ENCODE measurements around the gene TRAF2.
"Not testable (repeated sequence)": the region's sequence is repeated elsewhere in the genome, so short reads cannot be mapped to it uniquely, and the experiment has no call there.

TRAF2 gene

GRCh38 chr9:136865041-136865767, 21.1 kb upstream of the TRAF2 start:
- DNase-seq = no peak
- Histone ChIP-seq H3K4me2 (ENCODE audit: low read depth, low read length) (peak overlapping the region; percentile 92), H4K20me1 (ENCODE audit: insufficient read depth, low read length) (no peaks in the 10 kb centered on the region), H3K4me3 (ENCODE audit: low read length) (peak overlapping the region; percentile 98), H3K4me1 (ENCODE audit: low read length) (peaks cover 7% of the 10 kb centered on the region; the same call in 1 of the 2 replicates), H3K79me2 (ENCODE audit: low read length) (peaks cover 36% of the 10 kb centered on the region), H3K27me3 (replicated peaks; ENCODE audit: insufficient read depth, low read length) (no peaks in the 10 kb centered on the region), H3K36me3 (replicated peaks; ENCODE audit: insufficient read depth, low read length) (no peaks in the 10 kb centered on the region; the same call in 1 of the 2 replicates), H3F3A (ENCODE audit: insufficient read depth, low read length) (no peaks in the 10 kb centered on the region), H3K9me3 (replicated peaks; ENCODE audit: insufficient read depth, low read length) (no peaks in the 10 kb centered on the region), H3K9ac (ENCODE audit: low read length) (peak overlapping the region; percentile 95), H3K9me2 (replicated peaks; ENCODE audit: insufficient read depth, low read length) (no peaks in the 10 kb centered on the region), H3K27ac (ENCODE audit: low read length) (no peak overlapping the region), H2AFZ (ENCODE audit: low read length) (no peak overlapping the region)
- TF ChIP-seq, protein P1, sequence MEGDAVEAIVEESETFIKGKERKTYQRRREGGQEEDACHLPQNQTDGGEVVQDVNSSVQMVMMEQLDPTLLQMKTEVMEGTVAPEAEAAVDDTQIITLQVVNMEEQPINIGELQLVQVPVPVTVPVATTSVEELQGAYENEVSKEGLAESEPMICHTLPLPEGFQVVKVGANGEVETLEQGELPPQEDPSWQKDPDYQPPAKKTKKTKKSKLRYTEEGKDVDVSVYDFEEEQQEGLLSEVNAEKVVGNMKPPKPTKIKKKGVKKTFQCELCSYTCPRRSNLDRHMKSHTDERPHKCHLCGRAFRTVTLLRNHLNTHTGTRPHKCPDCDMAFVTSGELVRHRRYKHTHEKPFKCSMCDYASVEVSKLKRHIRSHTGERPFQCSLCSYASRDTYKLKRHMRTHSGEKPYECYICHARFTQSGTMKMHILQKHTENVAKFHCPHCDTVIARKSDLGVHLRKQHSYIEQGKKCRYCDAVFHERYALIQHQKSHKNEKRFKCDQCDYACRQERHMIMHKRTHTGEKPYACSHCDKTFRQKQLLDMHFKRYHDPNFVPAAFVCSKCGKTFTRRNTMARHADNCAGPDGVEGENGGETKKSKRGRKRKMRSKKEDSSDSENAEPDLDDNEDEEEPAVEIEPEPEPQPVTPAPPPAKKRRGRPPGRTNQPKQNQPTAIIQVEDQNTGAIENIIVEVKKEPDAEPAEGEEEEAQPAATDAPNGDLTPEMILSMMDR (IDR thresholded peaks at IDR 0.05; ENCODE audit: low read length) = no peak
- TF ChIP-seq EZH2 (optimal IDR thresholded peaks at IDR 0.05; ENCODE audit: low read depth, low read length) (no peak), EZH2phosphoT487 (IDR thresholded peaks at IDR 0.05; ENCODE audit: low read length) (no peak)

- no peaks in the 10 kb centered on the region for H4K20me1 ChIP-seq (ENCODE audit: insufficient read depth, low read length)
- H3K27me3 ChIP-seq (replicated peaks; ENCODE audit: insufficient read depth, low read length) = no peaks in the 10 kb centered on the region
- peak overlapping the region; percentile 95 for H3K9ac ChIP-seq (ENCODE audit: low read length)
- H3F3A ChIP-seq (ENCODE audit: insufficient read depth, low read length) = no peaks in the 10 kb centered on the region
- peaks cover 36% of the 10 kb centered on the region for H3K79me2 ChIP-seq (ENCODE audit: low read length)
- H3K9me2 ChIP-seq (replicated peaks; ENCODE audit: insufficient read depth, low read length) = no peaks in the 10 kb centered on the region
- peak overlapping the region; percentile 35; the same call in 1 of the 2 replicates for H3K27ac ChIP-seq (ENCODE audit: low read length)
- H3K36me3 ChIP-seq (replicated peaks; ENCODE audit: insufficient read depth, low read length) = no peaks in the 10 kb centered on the region; the same call in 1 of the 2 replicates
- H3K9me3 ChIP-seq (replicated peaks; ENCODE audit: insufficient read depth, low read length) = no peaks in the 10 kb centered on the region
- H3K4me2 ChIP-seq (ENCODE audit: low read depth, low read length) = peak overlapping the region; percentile 92
- H3K4me3 ChIP-seq (ENCODE audit: low read length) = peak overlapping the region; percentile 98
- peaks cover 7% of the 10 kb centered on the region; the same call in 1 of the 2 replicates for H3K4me1 ChIP-seq (ENCODE audit: low read length)
- TF ChIP-seq, protein P1 (IDR thresholded peaks at IDR 0.05; ENCODE audit: low read length) = no peak
- TF ChIP-seq EZH2phosphoT487 (IDR thresholded peaks at IDR 0.05; ENCODE audit: low read length) (no peak), EZH2 (optimal IDR thresholded peaks at IDR 0.05; ENCODE audit: low read depth, low read length) (no peak)
- H2AFZ ChIP-seq (ENCODE audit: low read length) = peak overlapping the region; percentile 72; the same call in 1 of the 2 replicates
- DNase-seq = no peak
These were observed 20.6 kb upstream of the TRAF2 start for GRCh38 chr9:136865768-136866103.

DNA sequence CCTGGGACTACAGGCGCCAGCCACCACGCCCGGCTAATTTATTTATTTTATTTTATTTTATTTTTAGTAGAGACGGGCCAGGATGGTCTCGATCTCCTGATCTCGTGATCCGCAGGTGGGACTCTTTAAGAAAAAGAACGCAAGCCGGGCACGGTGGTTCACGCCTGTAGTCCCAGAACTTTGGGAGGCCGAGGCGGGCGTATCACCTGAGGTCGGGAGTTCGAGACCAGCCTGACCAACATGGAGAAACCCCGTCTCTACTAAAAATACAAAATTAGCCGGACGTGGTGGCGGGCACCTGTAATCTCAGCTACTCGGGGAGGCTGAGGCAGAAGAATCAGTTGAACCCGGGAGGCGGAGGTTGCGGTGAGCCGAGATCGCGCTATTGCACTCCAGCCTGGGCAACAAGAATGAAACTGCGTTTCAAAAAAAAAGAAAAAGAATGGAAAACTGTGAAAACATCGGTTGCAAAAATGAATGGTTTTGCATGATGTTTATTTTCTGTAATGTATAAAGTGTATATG, 19.4 kb upstream of the TRAF2 start:
- H3K9me2 ChIP-seq (replicated peaks; ENCODE audit: insufficient read depth, low read length); H3K4me1 ChIP-seq (ENCODE audit: low read length); DNase-seq; H4K20me1 ChIP-seq (ENCODE audit: insufficient read depth, low read length); H3F3A ChIP-seq (ENCODE audit: insufficient read depth, low read length); H3K36me3 ChIP-seq (replicated peaks; ENCODE audit: insufficient read depth, low read length); H3K9me3 ChIP-seq (replicated peaks; ENCODE audit: insufficient read depth, low read length); H3K27me3 ChIP-seq (replicated peaks; ENCODE audit: insufficient read depth, low read length); H3K4me2 ChIP-seq (ENCODE audit: low read depth, low read length); H3K27ac ChIP-seq (ENCODE audit: low read length); H3K9ac ChIP-seq (ENCODE audit: low read length): not testable (repeated sequence)
- H3K79me2 ChIP-seq (ENCODE audit: low read length) = peaks cover 36% of the 10 kb centered on the region
- peak overlapping the region; percentile 58; the same call in 1 of the 2 replicates for H3K4me3 ChIP-seq (ENCODE audit: low read length)
- H2AFZ ChIP-seq (ENCODE audit: low read length) = 0 out of 2 replicates have a peak overlapping the region, but pooled peaks have one; percentile 35

GRCh38 chr9:136867480-136867879, 18.8 kb upstream of the TRAF2 start:
- H3K4me2 ChIP-seq (ENCODE audit: low read depth, low read length) = no peak overlapping the region
- no peaks in the 10 kb centered on the region; the same call in 1 of the 2 replicates for H3K36me3 ChIP-seq (replicated peaks; ENCODE audit: insufficient read depth, low read length)

More at GRCh38 chr9:136867480-136867879, 18.8 kb upstream of the TRAF2 start:
- Histone ChIP-seq H3K27ac (ENCODE audit: low read length) (no peak overlapping the region), H3K79me2 (ENCODE audit: low read length) (peaks cover 35% of the 10 kb centered on the region), H3K4me1 (ENCODE audit: low read length) (peaks cover 7% of the 10 kb centered on the region; the same call in 1 of the 2 replicates), H3K4me3 (ENCODE audit: low read length) (no peak overlapping the region), H2AFZ (ENCODE audit: low read length) (no peak overlapping the region), H3K9me3 (replicated peaks; ENCODE audit: insufficient read depth, low read length) (no peaks in the 10 kb centered on the region), H3F3A (ENCODE audit: insufficient read depth, low read length) (no peaks in the 10 kb centered on the region), H3K27me3 (replicated peaks; ENCODE audit: insufficient read depth, low read length) (no peaks in the 10 kb centered on the region), H3K9me2 (replicated peaks; ENCODE audit: insufficient read depth, low read length) (no peaks in the 10 kb centered on the region), H4K20me1 (ENCODE audit: insufficient read depth, low read length) (no peaks in the 10 kb centered on the region), H3K9ac (ENCODE audit: low read length) (no peak overlapping the region)
- TF ChIP-seq EZH2phosphoT487 (IDR thresholded peaks at IDR 0.05; ENCODE audit: low read length) (no peak), EZH2 (optimal IDR thresholded peaks at IDR 0.05; ENCODE audit: low read depth, low read length) (no peak)
- TF ChIP-seq, protein P1 (IDR thresholded peaks at IDR 0.05; ENCODE audit: low read length) = no peak
- DNase-seq = no peak

Data from MM.1S (cell line).